ENCODE data around the gene SHLD2. TPM values are rescaled to one million over a fixed set of nuclear protein-coding genes. Genes with fewer than 3 reads are reported as not detected.
"Not testable (repeated sequence)": the region's sequence is repeated elsewhere in the genome, so short reads cannot be mapped to it uniquely, and the experiment has no call there.

SHLD2 gene
- total and polyA plus RNA-seq, 2 of the 13 experiments (the other 11 are each of a cell fraction or from before 2014, with no cell fraction given) = 25.7 to 53.7 TPM

GRCh38 chr10:87200924-87201323 is 105.9 kb downstream of the SHLD2 start:
- H3K9ac ChIP-seq (ENCODE audit: insufficient read depth, low read depth, low read length); H3K79me2 ChIP-seq (ENCODE audit: insufficient read depth, low read length); H3K9me3 ChIP-seq (ENCODE audit: low read length); H2AFZ ChIP-seq (ENCODE audit: low read length); H3K36me3 ChIP-seq (replicated peaks in 1 of 2; ENCODE audit: control insufficient read depth in 1 of 2, insufficient read depth in 2 of 2, low read length in 2 of 2); intact Hi-C loops (cut with micrococcal nuclease; ENCODE audit: unreplicated experiment); FAIRE-seq; H3K27ac ChIP-seq (ENCODE audit: extremely low read length, insufficient read depth, low read length); H3K4me2 ChIP-seq (ENCODE audit: low read depth, low read length); CTCF ChIA-PET (ENCODE audit: low intra/inter-chr PET ratio, low total read pairs); H3K4me1 ChIP-seq (ENCODE audit: insufficient read depth, low read length); H3K27me3 ChIP-seq (ENCODE audit: control insufficient read depth in 1 of 2, insufficient read depth in 2 of 2, low read length in 2 of 2); H4K20me1 ChIP-seq (ENCODE audit: insufficient read depth, low read length); ATAC-seq; in situ Hi-C loops (cut with HindIII; ENCODE audit: extremely low pct_ligation_motif_present, low pct_unique_long_range_greater_than_20kb); BruUV-seq (replicated peaks); DNase-seq (ENCODE audit: low spot score); H3K4me3 ChIP-seq (replicated peaks in 1 of 3; ENCODE audit: insufficient read depth in 1 of 3, low read depth in 2 of 3, low read length in 3 of 3); POLR2A ChIA-PET: not testable (repeated sequence)
- WGBS (ENCODE audit: low lambda C conversion rate) = 88% methylated on average over 6 of the region's 6 CpGs

- ATAC-seq; in situ Hi-C loops (cut with HindIII; ENCODE audit: extremely low pct_ligation_motif_present, low pct_unique_long_range_greater_than_20kb); H3K27me3 ChIP-seq (ENCODE audit: control insufficient read depth in 1 of 2, insufficient read depth in 2 of 2, low read length in 2 of 2); H4K20me1 ChIP-seq (ENCODE audit: insufficient read depth, low read length); intact Hi-C loops (cut with micrococcal nuclease; ENCODE audit: unreplicated experiment); DNase-seq (ENCODE audit: low spot score); H3K27ac ChIP-seq (ENCODE audit: extremely low read length, insufficient read depth, low read length); H3K4me2 ChIP-seq (ENCODE audit: low read depth, low read length); H3K9me3 ChIP-seq (ENCODE audit: low read length); CTCF ChIA-PET (ENCODE audit: low intra/inter-chr PET ratio, low total read pairs); H2AFZ ChIP-seq (ENCODE audit: low read length); POLR2A ChIA-PET; BruUV-seq (replicated peaks); H3K36me3 ChIP-seq (replicated peaks in 1 of 2; ENCODE audit: control insufficient read depth in 1 of 2, insufficient read depth in 2 of 2, low read length in 2 of 2); H3K4me1 ChIP-seq (ENCODE audit: insufficient read depth, low read length); H3K4me3 ChIP-seq (replicated peaks in 1 of 3; ENCODE audit: insufficient read depth in 1 of 3, low read depth in 2 of 3, low read length in 3 of 3); H3K79me2 ChIP-seq (ENCODE audit: insufficient read depth, low read length); FAIRE-seq; H3K9ac ChIP-seq (ENCODE audit: insufficient read depth, low read depth, low read length): not testable (repeated sequence)
- 89% methylated on average over 3 of the region's 4 CpGs for WGBS (ENCODE audit: low lambda C conversion rate)
Measured at GRCh38 chr10:87204801-87205200, 109.8 kb downstream of the SHLD2 start.

GRCh38 chr10:87206922-87207321 is 111.9 kb downstream of the SHLD2 start:
- H3K4me1 ChIP-seq (ENCODE audit: insufficient read depth, low read length); H3K9ac ChIP-seq (ENCODE audit: insufficient read depth, low read depth, low read length); H3K36me3 ChIP-seq (replicated peaks in 1 of 2; ENCODE audit: control insufficient read depth in 1 of 2, insufficient read depth in 2 of 2, low read length in 2 of 2); DNase-seq (ENCODE audit: low spot score); H3K27me3 ChIP-seq (ENCODE audit: control insufficient read depth in 1 of 2, insufficient read depth in 2 of 2, low read length in 2 of 2); H2AFZ ChIP-seq (ENCODE audit: low read length); CTCF ChIA-PET (ENCODE audit: low intra/inter-chr PET ratio, low total read pairs); H3K27ac ChIP-seq (ENCODE audit: extremely low read length, insufficient read depth, low read length); H4K20me1 ChIP-seq (ENCODE audit: insufficient read depth, low read length); H3K79me2 ChIP-seq (ENCODE audit: insufficient read depth, low read length); BruUV-seq (replicated peaks); FAIRE-seq; H3K4me3 ChIP-seq (replicated peaks in 1 of 3; ENCODE audit: insufficient read depth in 1 of 3, low read depth in 2 of 3, low read length in 3 of 3); in situ Hi-C loops (cut with HindIII; ENCODE audit: extremely low pct_ligation_motif_present, low pct_unique_long_range_greater_than_20kb); H3K4me2 ChIP-seq (ENCODE audit: low read depth, low read length); POLR2A ChIA-PET; H3K9me3 ChIP-seq (ENCODE audit: low read length); intact Hi-C loops (cut with micrococcal nuclease; ENCODE audit: unreplicated experiment); ATAC-seq: not testable (repeated sequence)
- 94% methylated on average over 4 of the region's 4 CpGs for WGBS (ENCODE audit: low lambda C conversion rate)

GRCh38 chr10:87210309-87210708 is 115.3 kb downstream of the SHLD2 start:
- ATAC-seq; H3K9ac ChIP-seq (ENCODE audit: insufficient read depth, low read depth, low read length); H3K79me2 ChIP-seq (ENCODE audit: insufficient read depth, low read length); in situ Hi-C loops (cut with HindIII; ENCODE audit: extremely low pct_ligation_motif_present, low pct_unique_long_range_greater_than_20kb); H4K20me1 ChIP-seq (ENCODE audit: insufficient read depth, low read length); H3K9me3 ChIP-seq (ENCODE audit: low read length); POLR2A ChIA-PET; intact Hi-C loops (cut with micrococcal nuclease; ENCODE audit: unreplicated experiment); H3K27me3 ChIP-seq (ENCODE audit: control insufficient read depth in 1 of 2, insufficient read depth in 2 of 2, low read length in 2 of 2); DNase-seq (ENCODE audit: low spot score); H3K27ac ChIP-seq (ENCODE audit: extremely low read length, insufficient read depth, low read length); CTCF ChIA-PET (ENCODE audit: low intra/inter-chr PET ratio, low total read pairs); H3K4me1 ChIP-seq (ENCODE audit: insufficient read depth, low read length); BruUV-seq (replicated peaks); H3K36me3 ChIP-seq (replicated peaks in 1 of 2; ENCODE audit: control insufficient read depth in 1 of 2, insufficient read depth in 2 of 2, low read length in 2 of 2); H3K4me2 ChIP-seq (ENCODE audit: low read depth, low read length); H3K4me3 ChIP-seq (replicated peaks in 1 of 3; ENCODE audit: insufficient read depth in 1 of 3, low read depth in 2 of 3, low read length in 3 of 3); H2AFZ ChIP-seq (ENCODE audit: low read length); FAIRE-seq: not testable (repeated sequence)
- 95% methylated on average over 5 of the region's 5 CpGs for WGBS (ENCODE audit: low lambda C conversion rate)
